ENCODE measurements around the gene LIPC. TPM values are rescaled to one million over a fixed set of nuclear protein-coding genes. Genes with fewer than 3 reads are reported as not detected.

Gene LIPC
- total and polyA plus RNA-seq, 2 donors (not counting 3 experiments of a cell fraction or from before 2014, with no cell fraction given) = not detected

DNA sequence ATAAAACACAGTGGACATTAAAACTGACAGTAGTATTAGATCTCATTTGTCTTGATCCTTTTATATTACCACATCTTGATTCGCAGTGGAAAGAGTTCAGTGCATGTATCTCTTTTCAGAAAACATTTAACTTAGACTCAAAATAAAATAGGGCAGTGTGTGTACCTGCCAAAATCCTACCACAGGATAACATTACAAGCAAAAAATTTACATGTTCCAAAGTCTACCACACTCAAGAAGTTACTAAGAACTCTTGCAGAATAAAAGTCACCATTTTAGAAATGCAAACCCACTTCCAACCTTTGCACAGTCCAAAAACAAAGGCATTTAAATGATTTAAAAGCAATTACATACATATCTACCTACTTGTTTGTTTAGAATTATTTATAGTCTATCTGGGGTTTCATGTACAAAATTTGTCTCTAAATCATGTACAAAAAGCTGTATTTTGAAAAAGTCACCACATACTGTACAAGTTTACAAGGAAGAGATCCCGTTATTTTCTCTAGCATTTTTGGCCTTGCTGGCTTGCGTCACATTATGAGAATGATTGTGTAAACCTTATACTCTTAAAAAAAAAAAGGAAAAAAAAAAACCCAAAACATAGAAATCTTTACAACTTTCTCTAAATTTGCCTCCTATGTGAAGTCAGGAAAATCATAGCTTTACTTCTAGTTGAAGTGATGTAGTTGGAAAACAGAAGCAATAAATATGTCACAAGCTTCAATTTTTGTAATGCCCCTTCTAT, 163.9 kb downstream of the LIPC start:
- H4K20me1 ChIP-seq (replicated peaks; ENCODE audit: control insufficient read depth, extremely low read depth, insufficient read depth, low read length) = no peaks in the 10 kb centered on the region
- TSS peak; percentile 38 for BruUV-seq (replicated peaks)
- intact Hi-C loops (cut with micrococcal nuclease) = no loop called here
- no peaks in the 10 kb centered on the region for H3K9me1 ChIP-seq (replicated peaks; ENCODE audit: control insufficient read depth, extremely low read depth, insufficient read depth, low read length)
- no peaks in the 10 kb centered on the region for H3K27me3 ChIP-seq (ENCODE audit: control insufficient read depth in 2 of 2, insufficient read depth in 2 of 2, low read length in 2 of 2)
- H3K27ac ChIP-seq (ENCODE audit: insufficient read depth, low read depth, low read length) = no peak overlapping the region
- TF ChIP-seq, protein P1, sequence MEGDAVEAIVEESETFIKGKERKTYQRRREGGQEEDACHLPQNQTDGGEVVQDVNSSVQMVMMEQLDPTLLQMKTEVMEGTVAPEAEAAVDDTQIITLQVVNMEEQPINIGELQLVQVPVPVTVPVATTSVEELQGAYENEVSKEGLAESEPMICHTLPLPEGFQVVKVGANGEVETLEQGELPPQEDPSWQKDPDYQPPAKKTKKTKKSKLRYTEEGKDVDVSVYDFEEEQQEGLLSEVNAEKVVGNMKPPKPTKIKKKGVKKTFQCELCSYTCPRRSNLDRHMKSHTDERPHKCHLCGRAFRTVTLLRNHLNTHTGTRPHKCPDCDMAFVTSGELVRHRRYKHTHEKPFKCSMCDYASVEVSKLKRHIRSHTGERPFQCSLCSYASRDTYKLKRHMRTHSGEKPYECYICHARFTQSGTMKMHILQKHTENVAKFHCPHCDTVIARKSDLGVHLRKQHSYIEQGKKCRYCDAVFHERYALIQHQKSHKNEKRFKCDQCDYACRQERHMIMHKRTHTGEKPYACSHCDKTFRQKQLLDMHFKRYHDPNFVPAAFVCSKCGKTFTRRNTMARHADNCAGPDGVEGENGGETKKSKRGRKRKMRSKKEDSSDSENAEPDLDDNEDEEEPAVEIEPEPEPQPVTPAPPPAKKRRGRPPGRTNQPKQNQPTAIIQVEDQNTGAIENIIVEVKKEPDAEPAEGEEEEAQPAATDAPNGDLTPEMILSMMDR (IDR thresholded peaks at IDR 0.05; ENCODE audit: extremely low read depth in 1 of 2, insufficient read depth in 1 of 2, low read depth in 1 of 2, low read length in 2 of 2) = no peak
- TF ChIP-seq JUN (IDR thresholded peaks at IDR 0.05; ENCODE audit: borderline replicate concordance, insufficient read depth, insufficient read length, low read depth) = no peak
- no peak for TF ChIP-seq POLR2AphosphoS5 (IDR thresholded peaks at IDR 0.05; ENCODE audit: insufficient read depth, low read depth, low read length)
- H3K4me1 ChIP-seq (ENCODE audit: control insufficient read depth, extremely low read depth, insufficient read depth, low read length) = no peaks in the 10 kb centered on the region
- no peak overlapping the region for H3K4me2 ChIP-seq (ENCODE audit: insufficient read depth, low read length)
- no peaks in the 10 kb centered on the region for H3K79me2 ChIP-seq (ENCODE audit: control insufficient read depth, insufficient read depth, low read length)
- peaks cover 0 to 2% of the 10 kb centered on the region in 2 experiments for H3K36me3 ChIP-seq (ENCODE audit: control insufficient read depth in 2 of 2, extremely low read depth in 1 of 2, insufficient read depth in 2 of 2, low read length in 2 of 2)
- no peak overlapping the region for H3K4me3 ChIP-seq (replicated peaks in 1 of 3; ENCODE audit: insufficient read depth in 1 of 3, low read depth in 1 of 3, low read length in 3 of 3)
- ChIA-PET POLR2A (no interaction called here), CTCF (interaction anchor here (0.7 to 1.1 kb wide), 2 partner anchors 20 to 175 kb away, joined by 3 read pairs; no protein-coding TSS in a partner anchor)
- no peaks in the 10 kb centered on the region for H3K9me3 ChIP-seq (replicated peaks; ENCODE audit: control insufficient read depth, insufficient read depth, low read length)
- H2AFZ ChIP-seq (ENCODE audit: low read depth, low read length) = no peak overlapping the region
- FAIRE-seq (no peak), DNase-seq (ENCODE audit: low read depth, low spot score) (no peak)
- dilution Hi-C loops (cut with MboI; ENCODE audit: extremely low pct_ligation_motif_present, low sequenced_read_pairs) = no loop called here
- H3K9ac ChIP-seq (replicated peaks; ENCODE audit: extremely low read depth, insufficient read depth, low read length) = no peak overlapping the region

Data from endothelial cell of umbilical vein (primary cell).